ENCODE measurements around the gene NLRC5. TPM values are rescaled to one million over a fixed set of nuclear protein-coding genes. Genes with fewer than 3 reads are reported as not detected.

Gene NLRC5
- total RNA-seq, 4 donors from 2014 or later, result 21.8 to 52.4 (median 32.0) TPM

DNA sequence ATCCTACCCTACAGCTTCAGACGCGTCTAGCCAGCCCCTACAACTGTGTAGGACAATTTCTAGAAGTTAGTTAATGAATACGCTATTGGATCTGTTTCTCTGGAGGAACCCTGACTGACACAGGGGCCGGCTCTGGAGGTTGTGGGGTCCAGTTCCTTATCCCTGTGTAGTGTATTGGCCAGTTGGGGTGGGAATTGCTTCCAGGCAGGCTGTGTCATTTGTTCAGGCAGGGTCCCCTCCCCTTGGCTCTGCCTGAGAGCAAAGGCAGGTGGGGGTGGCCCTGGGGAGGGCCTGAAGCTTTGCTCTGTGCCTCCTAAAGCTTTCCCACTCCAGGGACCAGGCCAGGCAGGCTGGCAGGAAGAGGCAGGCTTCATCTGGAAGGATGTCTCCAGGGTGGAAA lies 39.3 kb upstream of the NLRC5 start:
- intact Hi-C loops (cut with DNase I; ENCODE audit: low total_unique reads), result loop anchor here (10.0 kb wide), 1 partner anchor 85 kb away; the partner anchor contains the start of gene SLC12A3

DNA sequence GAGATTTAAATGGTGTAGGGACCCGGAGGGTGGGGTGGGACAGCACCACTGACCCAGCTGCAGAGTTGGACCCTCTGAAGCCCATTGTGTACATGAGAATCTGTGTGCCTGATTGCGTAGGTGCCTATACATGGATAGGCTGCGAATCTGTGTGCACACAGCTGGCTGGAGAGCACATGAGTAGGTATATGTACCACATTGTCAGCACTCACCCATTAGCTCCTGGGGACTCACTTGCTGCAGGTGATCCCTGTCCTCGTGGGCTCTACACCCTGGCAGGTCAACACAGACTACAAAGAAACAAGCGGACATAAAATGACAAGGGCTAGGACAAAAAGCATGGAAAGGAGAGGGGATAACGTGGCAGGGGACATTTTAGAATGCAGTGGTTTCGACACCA lies 38.9 kb upstream of the NLRC5 start:
- intact Hi-C loops (cut with DNase I; ENCODE audit: low total_unique reads), result loop anchor here (10.0 kb wide), 1 partner anchor 86 kb away; the partner anchor contains the start of gene SLC12A3
- TF ChIP-seq, protein P1, sequence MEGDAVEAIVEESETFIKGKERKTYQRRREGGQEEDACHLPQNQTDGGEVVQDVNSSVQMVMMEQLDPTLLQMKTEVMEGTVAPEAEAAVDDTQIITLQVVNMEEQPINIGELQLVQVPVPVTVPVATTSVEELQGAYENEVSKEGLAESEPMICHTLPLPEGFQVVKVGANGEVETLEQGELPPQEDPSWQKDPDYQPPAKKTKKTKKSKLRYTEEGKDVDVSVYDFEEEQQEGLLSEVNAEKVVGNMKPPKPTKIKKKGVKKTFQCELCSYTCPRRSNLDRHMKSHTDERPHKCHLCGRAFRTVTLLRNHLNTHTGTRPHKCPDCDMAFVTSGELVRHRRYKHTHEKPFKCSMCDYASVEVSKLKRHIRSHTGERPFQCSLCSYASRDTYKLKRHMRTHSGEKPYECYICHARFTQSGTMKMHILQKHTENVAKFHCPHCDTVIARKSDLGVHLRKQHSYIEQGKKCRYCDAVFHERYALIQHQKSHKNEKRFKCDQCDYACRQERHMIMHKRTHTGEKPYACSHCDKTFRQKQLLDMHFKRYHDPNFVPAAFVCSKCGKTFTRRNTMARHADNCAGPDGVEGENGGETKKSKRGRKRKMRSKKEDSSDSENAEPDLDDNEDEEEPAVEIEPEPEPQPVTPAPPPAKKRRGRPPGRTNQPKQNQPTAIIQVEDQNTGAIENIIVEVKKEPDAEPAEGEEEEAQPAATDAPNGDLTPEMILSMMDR (IDR thresholded peaks at IDR 0.05), result no peak
- no peak for TF ChIP-seq POLR2A (IDR thresholded peaks at IDR 0.05)

More for the DNA sequence above, 39.3 kb upstream of the NLRC5 start:
- WGBS, 2 donors, result 68 to 84% methylated on average over 4 of the region's 4 CpGs
- TF ChIP-seq, protein P1 (IDR thresholded peaks at IDR 0.05), result no peak
- TF ChIP-seq POLR2A (IDR thresholded peaks at IDR 0.05), result no peak
- H3K4me3 ChIP-seq (ENCODE audit: low read depth, poor library complexity, severe bottlenecking), result no peak overlapping the region
- no peak for DNase-seq (ENCODE audit: low spot score in 2 of 2)

DNA sequence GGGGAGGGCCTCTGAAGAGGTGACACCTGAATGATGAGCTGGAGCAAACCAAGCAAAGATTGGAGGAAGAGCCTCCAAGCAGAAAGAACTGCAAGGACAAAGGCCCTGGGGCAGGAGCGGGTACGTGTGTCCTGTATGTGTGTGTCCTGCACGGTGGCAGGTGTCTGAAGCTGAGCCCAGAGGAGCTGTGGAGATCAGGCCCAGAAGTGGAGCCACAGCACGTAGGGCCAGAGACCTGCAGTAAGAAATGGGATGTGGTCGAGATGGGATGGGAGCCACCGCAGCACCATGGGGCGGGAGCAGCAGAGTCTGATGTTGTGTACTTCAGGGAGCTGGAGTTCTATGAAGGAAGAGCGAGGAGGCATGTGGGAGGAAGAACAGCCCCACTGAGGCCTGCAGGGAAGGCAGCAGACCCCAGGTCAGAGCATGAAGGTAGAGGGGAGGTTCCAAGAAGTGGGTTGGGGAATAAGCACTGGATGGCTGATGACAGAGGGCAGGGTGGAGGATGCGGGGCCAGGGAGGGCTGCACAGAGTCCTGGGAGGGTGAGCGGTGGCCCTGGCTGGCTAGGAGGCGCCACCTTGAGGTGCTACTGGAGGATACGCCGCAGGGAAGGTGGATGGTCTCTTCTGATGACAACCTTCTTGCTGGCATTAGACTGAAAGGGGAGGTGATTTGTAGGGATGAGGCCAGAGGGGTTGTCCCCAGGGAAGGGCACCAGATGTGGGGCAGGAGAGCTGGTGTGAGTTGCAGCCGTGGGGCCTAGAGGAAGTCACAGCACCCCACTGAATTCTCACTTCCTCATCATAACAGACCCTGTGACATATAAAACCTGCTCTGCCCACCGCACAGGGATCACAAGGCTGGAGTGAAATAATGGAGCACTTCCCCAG lies 38.2 kb upstream of the NLRC5 start:
- WGBS, 2 donors, result 59 to 63% methylated on average over 15 of the region's 15 CpGs
- TF ChIP-seq, protein P1 (IDR thresholded peaks at IDR 0.05), result no peak
- no peak for TF ChIP-seq POLR2A (IDR thresholded peaks at IDR 0.05)
- H3K4me3 ChIP-seq (ENCODE audit: low read depth, poor library complexity, severe bottlenecking), result no peak overlapping the region
- no peak for DNase-seq (ENCODE audit: low spot score in 2 of 2)
- intact Hi-C loops (cut with DNase I; ENCODE audit: low total_unique reads), result loop anchor here (10.0 kb wide), 1 partner anchor 86 kb away; the partner anchor contains the start of gene SLC12A3

More for the DNA sequence above, 38.9 kb upstream of the NLRC5 start:
- no peak for DNase-seq (ENCODE audit: low spot score in 2 of 2)
- WGBS, 2 donors, result 81 to 82% methylated on average over 7 of the region's 7 CpGs
- no peak overlapping the region for H3K4me3 ChIP-seq (ENCODE audit: low read depth, poor library complexity, severe bottlenecking)

DNA sequence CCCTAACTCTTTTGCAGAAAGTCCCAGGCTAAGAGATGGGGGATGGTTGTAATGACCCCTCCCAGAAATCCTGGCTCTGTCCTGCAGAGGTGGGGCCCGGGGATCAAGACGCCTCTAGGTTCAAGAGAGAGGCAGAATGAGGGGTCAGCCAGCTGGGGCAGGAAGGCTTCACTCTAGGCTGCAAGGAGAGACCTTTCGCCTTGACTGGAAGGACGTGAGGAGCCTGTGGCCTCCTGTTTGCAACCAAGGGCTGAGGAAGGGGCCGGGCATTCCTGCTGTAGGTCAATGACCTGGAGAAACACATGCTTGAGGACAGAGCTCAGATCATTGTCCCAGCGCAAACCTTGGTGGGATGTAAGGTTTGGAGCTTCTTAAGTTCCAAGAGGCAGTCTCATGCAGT lies 36.4 kb upstream of the NLRC5 start:
- no peak for DNase-seq (ENCODE audit: low spot score in 2 of 2)
- intact Hi-C loops (cut with DNase I; ENCODE audit: low total_unique reads), result loop anchor here (10.0 kb wide), 1 partner anchor 88 kb away; the partner anchor contains the start of gene SLC12A3
- H3K4me3 ChIP-seq (ENCODE audit: low read depth, poor library complexity, severe bottlenecking), result no peak overlapping the region
- TF ChIP-seq POLR2A (IDR thresholded peaks at IDR 0.05), result no peak
- WGBS, 2 donors, result 77 to 80% methylated on average over 6 of the region's 6 CpGs

DNA sequence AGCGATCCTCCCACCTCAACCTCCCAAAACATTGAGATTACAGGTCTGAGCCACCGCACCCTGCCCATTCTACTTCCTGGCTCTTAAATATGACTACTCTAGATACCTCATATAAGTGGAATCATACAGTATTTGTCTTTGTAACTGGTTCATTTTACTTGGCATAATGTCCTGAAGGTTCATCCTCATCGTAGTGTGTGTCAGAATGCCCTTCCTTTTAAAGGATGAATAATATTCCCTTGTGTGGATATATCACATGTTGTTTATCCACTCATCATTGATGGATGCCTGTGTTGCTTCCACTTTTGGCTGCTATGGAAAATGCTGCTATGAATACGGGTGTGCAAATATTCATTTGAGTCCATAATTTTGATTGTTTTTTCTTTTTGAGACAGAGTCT lies 33.3 kb upstream of the NLRC5 start:
- intact Hi-C loops (cut with DNase I; ENCODE audit: low total_unique reads), result loop anchor here (10.0 kb wide), 1 partner anchor 91 kb away; the partner anchor contains the start of gene SLC12A3
- no peak for DNase-seq (ENCODE audit: low spot score in 2 of 2)
- no peak for TF ChIP-seq POLR2A (IDR thresholded peaks at IDR 0.05)
- no peak overlapping the region for H3K4me3 ChIP-seq (ENCODE audit: low read depth, poor library complexity, severe bottlenecking)
- 90 to 94% methylated on average over 4 of the region's 4 CpGs for WGBS, 2 donors

DNA sequence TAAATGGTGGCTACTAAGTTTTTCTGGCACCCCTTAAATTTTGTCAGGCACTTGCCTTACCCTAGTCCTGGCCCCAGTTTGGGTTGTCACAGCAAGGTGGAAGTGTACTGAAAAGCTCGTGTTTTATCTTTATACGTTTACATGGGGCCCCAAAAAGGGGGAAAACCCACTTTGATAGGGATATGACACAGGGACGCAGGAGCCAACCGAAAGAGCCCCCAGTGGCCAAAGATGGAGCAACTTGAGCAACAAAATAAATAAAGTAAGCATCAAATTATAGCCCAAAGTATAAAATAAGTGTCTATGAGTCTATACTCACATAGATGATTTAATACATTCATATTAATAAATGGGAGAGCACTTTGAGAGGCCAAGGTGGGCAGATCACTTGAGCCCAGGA lies 32.6 kb upstream of the NLRC5 start:
- intact Hi-C loops (cut with DNase I; ENCODE audit: low total_unique reads), result loop anchor here (10.0 kb wide), 1 partner anchor 92 kb away; the partner anchor contains the start of gene SLC12A3
- TF ChIP-seq POLR2A (IDR thresholded peaks at IDR 0.05), result no peak
- TF ChIP-seq, protein P1 (IDR thresholded peaks at IDR 0.05), result no peak
- WGBS, 2 donors, result 58 to 65% methylated on average over 4 of the region's 4 CpGs
- DNase-seq (ENCODE audit: low spot score in 2 of 2), result no peak
- no peak overlapping the region for H3K4me3 ChIP-seq (ENCODE audit: low read depth, poor library complexity, severe bottlenecking)

All from lower leg skin (tissue), 4 donors.